Heart left ventricle (tissue), 16 donors: Measurements from ENCODE around the gene AXIN1. TPM values are rescaled to one million over a fixed set of nuclear protein-coding genes. Genes with fewer than 3 reads are reported as not detected.

Experiments used
- ATAC-seq, 4 donors: fragments of 200-7000 bp; cut with Tn5 transposase; one replicate each; pipeline ENCODE4 v1.9.1; 2020 to 2022; ENCODE audit warnings: moderate library complexity in 4 of 4, mild to moderate bottlenecking in 3 of 4, moderate number of reproducible peaks in 1 of 4
- DNase-seq, 5 donors: peaks; one replicate each; pipeline ENCODE4 v3.0.0-alpha.2; 2020
- H3K27ac ChIP-seq, 12 donors: fragments of 200-600 bp; sonication (generic) in 4 of 12; one replicate each; pipeline versions ENCODE4 v1.5.0 to v1.8.0; 2016 to 2022; ENCODE audit warnings: mild to moderate bottlenecking in 2 of 12
- H3K27me3 ChIP-seq, 9 donors: fragments of 200-600 bp; sonication (generic) in 2 of 9; one replicate each; pipeline versions ENCODE4 v1.5.1 to v1.8.0; 2016 to 2022; ENCODE audit warnings: mild to moderate bottlenecking in 3 of 9
- H3K36me3 ChIP-seq, 9 donors: fragments of 200-600 bp; sonication (generic) in 2 of 9; one replicate each; pipeline versions ENCODE4 v1.5.0 to v1.8.0; 2018 to 2022; ENCODE audit warnings: mild to moderate bottlenecking in 2 of 9
- H3K4me1 ChIP-seq, 12 donors: fragments of 200-600 bp; sonication (generic) in 4 of 12; one replicate each; pipeline versions ENCODE4 v1.5.0 to v1.8.0; 2016 to 2022; ENCODE audit warnings: mild to moderate bottlenecking in 3 of 12
- H3K4me3 ChIP-seq, 12 donors: fragments of 200-600 bp; sonication (generic) in 4 of 12; one replicate each; pipeline versions ENCODE4 v1.5.0 to v1.8.0; 2017 to 2022; ENCODE audit warnings: mild to moderate bottlenecking in 9 of 12, moderate library complexity in 4 of 12
- H3K9me3 ChIP-seq, 12 donors: fragments of 200-600 bp; sonication (generic) in 4 of 12; one replicate each; pipeline versions ENCODE4 v1.5.0 to v1.8.0; 2016 to 2022; ENCODE audit warnings: mild to moderate bottlenecking in 1 of 12
- POLR2A ChIP-seq, 2 donors: fragments of 450-650 bp; IDR thresholded peaks; one replicate each; pipeline ENCODE4 v1.6.1; 2017; ENCODE audit warnings: antibody characterized with exemption in 2 of 2, mild to moderate bottlenecking in 2 of 2, moderate library complexity in 2 of 2
- WGBS, 4 donors: extraction: QIAGEN DNeasy Blood & Tissue Kit in 2 of 4; methylation state at CpG; one replicate each; pipeline versions ENCODE4 v1.1.5 to v1.1.7; 2013 to 2018; 5-methylcytosine and 5-hydroxymethylcytosine counted together
- intact Hi-C, 10 donors: fragments of 100-400 bp; cut with DNase I; formaldehyde crosslinking; loops; one replicate each; pipeline versions ENCODE4 v1.11.1 to v1.14.2; 2022
- polyA plus RNA-seq, 2 donors: library from polyadenylated mRNA; stranded (reverse); fragments of 200-250 nt; gene quantifications; one replicate each; pipeline ENCODE4 v1.2.3, GENCODE V29; 2013
- total RNA-seq, 9 donors: library from RNA; depleted of rRNA in 2 of 9; stranded (reverse); fragments of >200 nt in 2 of 9; fragmentation: NEBNext Ultra II Directional in 3 of 9; extraction: Animal tissue kit (Norgen Biotek cat#: 25700) in 3 of 9; gene quantifications; one replicate each; pipeline versions ENCODE4 v1.1.0 to v1.2.4, GENCODE V29; 2016 to 2023
- TF ChIP-seq, protein P1 (sequence below), 12 donors: fragments of 200-600 bp; sonication (generic) in 4 of 12; IDR thresholded peaks; one replicate each; pipeline versions ENCODE4 v1.5.0 to v1.8.0; 2018 to 2022; ENCODE audit warnings: antibody characterized with exemption in 12 of 12, mild to moderate bottlenecking in 5 of 12
- donor health status: ischemic (EF 13 %, LVEDD 7.1; RV severe dilation, severe dysfunction).
- donor health status: healthy with polysubstance abuse.
- donor health status: DM: no; HTN: yes; CAD: no.
- donor health status: DM: no; HTN: no; CAD: no.
- donor health status: ischemic (EF 25% LVEDD 6.9; RV normal size, moderate dysfunction).
- donor health status: ischemic (EF 25% LVEDD 5.7; RV mildly dilated, moderate dysfunction).
- donor health status: healthy.
- donor health status: DM: yes; HTN: yes; CAD: no.
- donor health status: ischemic (EF 35%, LVEDD 5.7; RV mildly dilated, moderate dysfunction).
- donor health status: nonischemic (EF 11% LVEDD 7.7; RV severe dilation, severe dysfunction).
- donor health status: DM: yes; HTN: yes; CAD: no.
- donor health status: PGD.
- donor health status: ischemic (EF 29% LVEDD 5.4; RV normal size, mild dysfunction).
- donor health status: nonischemic (EF 23%, LVEDD 6.1; RV moderate dilation, normal function).

AXIN1 gene
- total and polyA plus RNA-seq, 11 donors: 6.8 to 32.0 (median 11.6) TPM

GRCh38 chr16:297832-298231 is 54.7 kb downstream of the AXIN1 start:
- no peak for TF ChIP-seq POLR2A (IDR thresholded peaks at IDR 0.05)
- TF ChIP-seq, protein P1, sequence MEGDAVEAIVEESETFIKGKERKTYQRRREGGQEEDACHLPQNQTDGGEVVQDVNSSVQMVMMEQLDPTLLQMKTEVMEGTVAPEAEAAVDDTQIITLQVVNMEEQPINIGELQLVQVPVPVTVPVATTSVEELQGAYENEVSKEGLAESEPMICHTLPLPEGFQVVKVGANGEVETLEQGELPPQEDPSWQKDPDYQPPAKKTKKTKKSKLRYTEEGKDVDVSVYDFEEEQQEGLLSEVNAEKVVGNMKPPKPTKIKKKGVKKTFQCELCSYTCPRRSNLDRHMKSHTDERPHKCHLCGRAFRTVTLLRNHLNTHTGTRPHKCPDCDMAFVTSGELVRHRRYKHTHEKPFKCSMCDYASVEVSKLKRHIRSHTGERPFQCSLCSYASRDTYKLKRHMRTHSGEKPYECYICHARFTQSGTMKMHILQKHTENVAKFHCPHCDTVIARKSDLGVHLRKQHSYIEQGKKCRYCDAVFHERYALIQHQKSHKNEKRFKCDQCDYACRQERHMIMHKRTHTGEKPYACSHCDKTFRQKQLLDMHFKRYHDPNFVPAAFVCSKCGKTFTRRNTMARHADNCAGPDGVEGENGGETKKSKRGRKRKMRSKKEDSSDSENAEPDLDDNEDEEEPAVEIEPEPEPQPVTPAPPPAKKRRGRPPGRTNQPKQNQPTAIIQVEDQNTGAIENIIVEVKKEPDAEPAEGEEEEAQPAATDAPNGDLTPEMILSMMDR (IDR thresholded peaks at IDR 0.05): no peak
- H3K4me3 ChIP-seq: no peak overlapping the region
- no peaks in the 10 kb centered on the region for H3K27me3 ChIP-seq
- ATAC-seq (peak in 1 of 4 donors; percentile 16), DNase-seq (no peak)
- 94 to 96% (median 94%) methylated on average over 25 to 32 of the region's 32 CpGs for WGBS, 4 donors
- no peak overlapping the region for H3K27ac ChIP-seq
- no peaks in the 10 kb centered on the region for H3K9me3 ChIP-seq
- intact Hi-C loops: no loop called here
- H3K36me3 ChIP-seq: peaks cover 0 to 55% (median 40%) of the 10 kb centered on the region in 9 donors
- no peaks in the 10 kb centered on the region for H3K4me1 ChIP-seq

- intact Hi-C loops: no loop called here
- no peak for TF ChIP-seq POLR2A (IDR thresholded peaks at IDR 0.05)
- TF ChIP-seq, protein P1 (IDR thresholded peaks at IDR 0.05): no peak
- DNase-seq: peak in 1 of 5 donors; percentile 32
- Histone ChIP-seq H3K9me3 (no peaks in the 10 kb centered on the region), H3K27me3 (no peaks in the 10 kb centered on the region), H3K4me3 (no peak overlapping the region), H3K4me1 (no peaks in the 10 kb centered on the region), H3K36me3 (peaks cover 0 to 56% (median 37%) of the 10 kb centered on the region in 9 donors), H3K27ac (no peak overlapping the region)
- ATAC-seq: no peak
- WGBS, 4 donors: 93 to 96% (median 94%) methylated on average over 34 to 37 of the region's 37 CpGs
Measured at GRCh38 chr16:296806-297510, 55.6 kb downstream of the AXIN1 start.

DNA sequence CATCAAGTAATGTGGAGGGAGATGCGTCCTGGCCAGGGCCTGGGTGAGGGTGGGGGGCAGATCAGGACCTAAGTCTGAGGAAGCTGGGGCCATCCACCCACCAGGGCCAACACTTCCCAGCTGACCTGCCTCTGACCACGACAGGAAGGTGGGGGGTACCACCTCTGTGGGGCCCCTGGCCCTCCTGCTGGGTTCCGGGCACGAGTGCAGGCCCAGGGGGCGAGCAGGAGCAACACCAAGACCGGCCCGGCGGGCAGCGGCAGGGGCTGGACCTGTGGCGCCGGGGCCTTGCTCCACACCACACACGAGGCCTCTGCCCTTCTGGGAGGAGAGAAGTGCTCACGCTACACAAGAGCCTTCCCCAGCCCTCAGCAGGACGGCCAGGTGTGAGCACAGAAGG is 56.2 kb downstream of the AXIN1 start:
- Histone ChIP-seq H3K27me3 (no peaks in the 10 kb centered on the region), H3K27ac (no peak overlapping the region), H3K36me3 (peaks cover 0 to 60% (median 39%) of the 10 kb centered on the region in 9 donors), H3K4me3 (no peak overlapping the region), H3K9me3 (no peaks in the 10 kb centered on the region), H3K4me1 (no peaks in the 10 kb centered on the region)
- TF ChIP-seq, protein P1 (IDR thresholded peaks at IDR 0.05): no peak
- TF ChIP-seq POLR2A (IDR thresholded peaks at IDR 0.05): no peak
- peak in 1 of 5 donors; percentile 9 for DNase-seq
- ATAC-seq: no peak
- 95 to 100% (median 97%) methylated on average over 8 to 14 of the region's 14 CpGs; no CpG with 5 or more reads in 1 of the 4 donors for WGBS, 4 donors
- intact Hi-C loops: no loop called here

- intact Hi-C loops: no loop called here
- WGBS, 4 donors: 90 to 94% (median 93%) methylated on average over 20 to 32 of the region's 32 CpGs
- Histone ChIP-seq H3K36me3 (peaks cover 0 to 77% (median 55%) of the 10 kb centered on the region in 9 donors), H3K4me3 (no peak overlapping the region), H3K4me1 (no peaks in the 10 kb centered on the region), H3K9me3 (no peaks in the 10 kb centered on the region), H3K27me3 (no peaks in the 10 kb centered on the region), H3K27ac (no peak overlapping the region)
- TF ChIP-seq, protein P1 (IDR thresholded peaks at IDR 0.05): no peak
- no peak for TF ChIP-seq POLR2A (IDR thresholded peaks at IDR 0.05)
- no peak for DNase-seq
- ATAC-seq: no peak
Measured at GRCh38 chr16:293043-293775, 59.3 kb downstream of the AXIN1 start.
